AG10803 (cell line): ENCODE data around the gene CAMKMT.

Experiments
- DNase-seq: peaks from one replicate; pipeline ENCODE4 v3.0.0; 2010; ENCODE audit warnings: low read depth
- H3K4me3 ChIP-seq: 2 replicates; pipeline ENCODE4 v1.5.1; 2011; ENCODE audit warnings: mild to moderate bottlenecking, low read length, control low read depth
- TF ChIP-seq, protein P1 (sequence below): conservative IDR thresholded peaks from 2 replicates; pipeline ENCODE4 v1.5.1; 2011; ENCODE audit warnings: mild to moderate bottlenecking, low read length, control low read depth, inconsistent platforms

The CAMKMT gene

DNA sequence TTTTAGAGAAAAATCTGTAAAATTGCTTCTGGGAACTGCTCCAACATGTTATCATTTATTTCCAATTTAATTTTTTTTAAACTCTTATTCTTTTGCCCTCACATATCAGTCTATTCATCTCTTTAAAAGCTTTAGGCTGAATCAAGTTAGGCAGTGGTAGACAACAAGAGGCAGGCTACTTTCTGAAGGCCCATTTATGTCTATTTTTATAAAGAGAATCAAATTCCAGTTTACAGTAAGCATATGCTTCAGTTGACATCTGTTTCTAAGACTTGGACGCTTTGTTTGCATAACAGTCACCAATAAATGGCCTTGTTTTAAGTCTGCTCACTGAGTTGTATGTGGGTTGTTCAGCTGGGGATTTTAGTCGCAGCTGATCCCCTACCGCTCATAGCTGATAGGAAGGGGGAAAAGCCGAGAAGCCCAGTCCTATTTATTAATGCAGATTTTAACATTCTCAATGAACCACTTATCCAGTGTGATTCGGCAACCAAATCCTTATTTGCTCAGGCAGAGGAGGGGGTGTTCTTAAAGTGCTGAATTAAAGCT is 319.3 kb downstream of the CAMKMT start:
- H3K4me3 ChIP-seq: no peak overlapping the region
- TF ChIP-seq, protein P1, sequence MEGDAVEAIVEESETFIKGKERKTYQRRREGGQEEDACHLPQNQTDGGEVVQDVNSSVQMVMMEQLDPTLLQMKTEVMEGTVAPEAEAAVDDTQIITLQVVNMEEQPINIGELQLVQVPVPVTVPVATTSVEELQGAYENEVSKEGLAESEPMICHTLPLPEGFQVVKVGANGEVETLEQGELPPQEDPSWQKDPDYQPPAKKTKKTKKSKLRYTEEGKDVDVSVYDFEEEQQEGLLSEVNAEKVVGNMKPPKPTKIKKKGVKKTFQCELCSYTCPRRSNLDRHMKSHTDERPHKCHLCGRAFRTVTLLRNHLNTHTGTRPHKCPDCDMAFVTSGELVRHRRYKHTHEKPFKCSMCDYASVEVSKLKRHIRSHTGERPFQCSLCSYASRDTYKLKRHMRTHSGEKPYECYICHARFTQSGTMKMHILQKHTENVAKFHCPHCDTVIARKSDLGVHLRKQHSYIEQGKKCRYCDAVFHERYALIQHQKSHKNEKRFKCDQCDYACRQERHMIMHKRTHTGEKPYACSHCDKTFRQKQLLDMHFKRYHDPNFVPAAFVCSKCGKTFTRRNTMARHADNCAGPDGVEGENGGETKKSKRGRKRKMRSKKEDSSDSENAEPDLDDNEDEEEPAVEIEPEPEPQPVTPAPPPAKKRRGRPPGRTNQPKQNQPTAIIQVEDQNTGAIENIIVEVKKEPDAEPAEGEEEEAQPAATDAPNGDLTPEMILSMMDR: no peak
- DNase-seq: no peak

DNA sequence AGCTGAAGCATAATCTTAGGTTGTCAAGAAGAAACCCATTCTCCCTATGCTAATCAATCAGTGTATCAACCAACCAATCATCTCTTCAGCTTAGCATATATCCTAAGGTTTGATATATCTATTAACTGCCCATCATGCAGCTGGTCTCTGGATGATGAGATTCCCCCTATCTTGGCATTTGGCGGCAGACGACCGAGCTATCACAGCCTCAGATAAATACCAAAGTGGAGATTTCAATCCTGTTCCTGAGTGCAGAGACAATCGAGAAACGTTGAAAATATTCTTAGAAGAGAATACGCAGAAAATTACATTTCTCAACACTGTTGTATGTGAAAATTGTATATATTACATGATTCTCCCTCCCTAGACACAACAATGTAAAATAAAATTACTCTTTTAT is 320.7 kb downstream of the CAMKMT start:
- no peak overlapping the region for H3K4me3 ChIP-seq
- DNase-seq: no peak
- TF ChIP-seq, protein P1: no peak

DNA sequence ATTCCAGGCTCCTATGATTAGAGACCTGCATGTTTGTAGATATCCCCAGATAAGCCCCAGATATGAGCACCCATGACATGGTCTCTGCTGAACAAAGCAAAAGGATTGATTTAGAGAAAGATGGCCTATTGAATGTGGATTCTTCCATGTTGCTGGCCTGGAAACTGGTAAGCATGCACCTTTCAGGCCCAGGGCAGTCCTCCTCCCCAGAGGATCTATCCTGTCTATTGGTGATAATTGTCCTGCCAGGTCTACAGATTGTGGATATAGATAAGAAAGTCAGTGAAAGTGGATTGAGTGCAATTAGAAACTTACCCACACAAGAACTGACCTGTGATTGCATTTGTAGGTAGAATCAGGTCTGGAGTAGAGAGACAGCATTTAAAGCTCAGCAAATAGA is 322.8 kb downstream of the CAMKMT start:
- DNase-seq: no peak
- H3K4me3 ChIP-seq: no peak overlapping the region
- TF ChIP-seq, protein P1: no peak

- TF ChIP-seq, protein P1: no peak
- no peak overlapping the region for H3K4me3 ChIP-seq
- peak; percentile 22 for DNase-seq
These were observed 324.8 kb downstream of the CAMKMT start for GRCh38 chr2:44686561-44686960.

DNA sequence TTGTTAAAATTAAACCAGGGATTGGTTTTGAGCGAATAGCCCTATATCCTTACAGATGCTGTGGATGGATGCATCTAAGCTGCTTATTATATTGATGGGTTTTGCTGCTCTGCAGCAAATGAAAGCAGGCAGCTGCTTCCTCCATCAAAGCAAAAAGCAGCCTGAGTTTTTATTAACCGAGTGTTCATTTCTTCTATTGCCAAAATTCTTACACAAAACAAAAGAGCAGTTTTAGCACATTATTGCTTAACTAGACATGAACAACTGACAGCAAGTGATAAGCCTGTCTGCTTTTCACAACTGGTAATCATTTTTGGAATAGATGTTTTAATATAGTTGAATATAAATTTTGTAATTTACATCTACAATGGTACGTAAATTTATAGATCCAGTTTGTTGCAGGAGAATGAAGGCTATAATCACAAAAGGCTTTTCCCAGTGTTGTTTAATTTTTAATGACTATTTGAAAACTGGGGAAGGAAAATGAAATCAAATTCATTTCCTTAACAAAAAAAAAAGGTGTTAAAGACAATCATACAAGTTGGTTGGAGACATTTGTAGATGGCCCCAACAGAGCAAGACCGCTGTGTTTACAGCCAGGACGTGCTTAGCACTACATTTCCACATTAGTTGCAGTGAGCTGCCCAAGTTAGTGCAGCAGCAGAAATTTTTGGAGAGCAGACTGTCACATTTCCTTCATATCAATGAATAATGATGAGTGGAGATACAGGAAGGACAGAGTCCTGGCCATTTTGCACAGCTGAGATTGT is 326.1 kb downstream of the CAMKMT start:
- no peak for DNase-seq
- TF ChIP-seq, protein P1: no peak
- no peak overlapping the region for H3K4me3 ChIP-seq

DNA sequence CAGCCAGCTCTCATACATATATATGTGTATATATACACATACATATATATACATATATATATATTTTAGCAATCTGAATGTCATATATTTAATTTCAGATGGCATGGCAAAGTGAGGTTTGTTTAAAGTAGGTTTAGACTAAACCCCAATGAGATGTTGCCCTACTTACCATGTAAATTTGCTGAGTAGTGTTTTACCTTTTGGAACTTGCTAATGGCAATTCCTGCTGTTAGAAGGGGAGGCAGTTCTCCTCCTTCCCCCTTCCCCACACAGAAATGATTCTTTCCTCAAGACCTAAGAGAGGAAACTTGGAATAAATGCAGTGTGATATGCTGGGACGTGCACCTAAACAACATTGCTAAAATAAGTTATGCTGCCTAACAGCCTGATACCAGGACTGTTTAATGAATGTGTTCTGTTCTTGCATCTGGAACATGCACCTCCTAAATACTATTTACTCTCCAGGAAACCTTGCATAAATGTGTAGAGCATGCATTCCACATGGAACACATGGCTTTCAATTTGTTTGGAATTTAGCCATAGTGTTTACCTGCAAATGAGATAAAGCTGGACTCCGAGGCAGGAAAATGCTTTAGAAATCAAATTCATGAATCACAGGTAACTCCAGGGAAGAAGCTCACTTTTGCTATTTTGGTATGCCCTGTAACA is 326.8 kb downstream of the CAMKMT start:
- DNase-seq: no peak

More for the DNA sequence above, 326.8 kb downstream of the CAMKMT start:
- no peak overlapping the region for H3K4me3 ChIP-seq
- TF ChIP-seq, protein P1: no peak
